GM12878 (cell line): ENCODE results near the gene ACTR8. TPM values are rescaled to one million over a fixed set of nuclear protein-coding genes. Genes with fewer than 3 reads are reported as not detected.

ENCODE experiments used
- ATAC-seq: fragments of 200-7000 bp; cut with Tn5 transposase; 3 replicates; pipeline ENCODE4 v1.9.1; 2020; ENCODE audit warnings: mild to moderate bottlenecking, moderate library complexity
- BruUV-seq: library from RNA; stranded (reverse); fragments of 400-500 nt; replicated peaks from 2 replicates; lab custom pipeline; 2021; lab: Mats Ljungman, UMichigan
- CTCF ChIA-PET: fragments of 300-600 bp; sonication (Branson Sonifier 250); formaldehyde crosslinking; extraction: SDS; loops from one replicate; lab custom pipeline; 2021; ENCODE audit warnings: inconsistent platforms; lab: Yijun Ruan, JAX
- POLR2A ChIA-PET: fragments of 350-600 bp; formaldehyde crosslinking; extraction: SDS; loops from one replicate; lab custom pipeline; 2021; ENCODE audit warnings: inconsistent platforms; lab: Charles Lee
- RAD21 ChIA-PET: fragments of 300-600 bp; sonication (Branson Sonifier 250); formaldehyde crosslinking; loops from one replicate; lab custom pipeline; 2023; ENCODE audit warnings: antibody characterized with exemption; ENCODE audit not compliant: unreplicated experiment; lab: Charles Lee
- SMC1A ChIA-PET: fragments of 300-600 bp; sonication (Branson Sonifier 250); formaldehyde crosslinking; loops from one replicate; lab custom pipeline; 2023; ENCODE audit not compliant: unreplicated experiment, uncharacterized antibody; lab: Charles Lee
- DNase-seq: peaks from one replicate; pipeline ENCODE4 v3.0.0-alpha.2; 2011; ENCODE audit warnings: low read depth, low spot score
- FAIRE-seq: peaks from 3 replicates; lab custom pipeline; 2011; peaks lifted over from hg19 to GRCh38; lab: Jason Lieb, UNC
- H2AFZ ChIP-seq: 2 replicates; pipeline ENCODE4 v1.6.0; 2011; ENCODE audit warnings: low read depth, low read length, control low read depth; ENCODE audit not compliant: control insufficient read depth
- H3K27ac ChIP-seq: 2 replicates; pipeline ENCODE4 v1.5.1; 2011; ENCODE audit warnings: control low read depth; ENCODE audit not compliant: control insufficient read depth, insufficient read depth
- H3K27me3 ChIP-seq, 2 experiments: replicated peaks in 1 of 2; 2 replicates each; pipeline versions ENCODE4 v1.6.0 to v1.6.1; 2011; ENCODE audit warnings: low read length in 1 of 2; ENCODE audit not compliant: control insufficient read depth in 2 of 2, insufficient read depth in 2 of 2
- H3K36me3 ChIP-seq, 2 experiments: 2 replicates each; pipeline ENCODE4 v1.5.1; 2011; ENCODE audit warnings: low read length in 1 of 2; ENCODE audit not compliant: control insufficient read depth in 2 of 2, insufficient read depth in 2 of 2
- H3K4me1 ChIP-seq: 2 replicates; pipeline ENCODE4 v1.6.1; 2011; ENCODE audit warnings: mild to moderate bottlenecking, low read length, moderate library complexity, mixed read lengths; ENCODE audit not compliant: control insufficient read depth, insufficient read depth
- H3K4me2 ChIP-seq: 2 replicates; pipeline ENCODE4 v1.6.0; 2011; ENCODE audit warnings: control low read depth; ENCODE audit not compliant: control insufficient read depth, insufficient read depth
- H3K4me3 ChIP-seq: fragments of 200-600 bp; sonication (generic); 2 replicates; pipeline ENCODE4 v1.5.1; 2016
- H3K79me2 ChIP-seq: 2 replicates; pipeline ENCODE4 v1.6.0; 2011; ENCODE audit warnings: low read length; ENCODE audit not compliant: control insufficient read depth, insufficient read depth
- H3K9ac ChIP-seq: 2 replicates; pipeline ENCODE4 v1.8.0; 2011; ENCODE audit warnings: low read length, control low read depth, mixed read lengths; ENCODE audit not compliant: control insufficient read depth, insufficient read depth
- H3K9me3 ChIP-seq: replicated peaks from 3 replicates; pipeline ENCODE4 v1.5.1; 2011; ENCODE audit warnings: mild to moderate bottlenecking, low read length; ENCODE audit not compliant: control insufficient read depth, insufficient read depth
- H4K20me1 ChIP-seq: 2 replicates; pipeline ENCODE4 v1.6.0; 2011; ENCODE audit not compliant: control insufficient read depth, insufficient read depth
- CEBPB ChIP-seq, 2 experiments: fragments of 150-350 bp in 1 of 2; IDR thresholded peaks; 2 replicates each; pipeline ENCODE4 v1.6.1; 2012 to 2014; ENCODE audit warnings: low read depth in 2 of 2, low read length in 2 of 2, borderline replicate concordance in 1 of 2, inconsistent platforms in 1 of 2
- KLF5 ChIP-seq: fragments of 450-650 bp; IDR thresholded peaks from 2 replicates; pipeline ENCODE4 v1.6.1; 2014; ENCODE audit warnings: mild to moderate bottlenecking; ENCODE audit not compliant: partially characterized antibody
- PAX8 ChIP-seq: fragments of 450-650 bp; IDR thresholded peaks from 2 replicates; pipeline ENCODE4 v1.6.1; 2017; ENCODE audit warnings: mild to moderate bottlenecking, moderate library complexity
- USF1 ChIP-seq: IDR thresholded peaks from 2 replicates; pipeline ENCODE4 v1.6.1; 2011; ENCODE audit warnings: borderline replicate concordance, low read depth, mild to moderate bottlenecking, moderate library complexity, mixed read lengths, low read length; ENCODE audit not compliant: insufficient read depth; ENCODE audit errors: extremely low read length
- ZNF687 ChIP-seq: fragments of 450-650 bp; IDR thresholded peaks from 2 replicates; pipeline ENCODE4 v1.6.1; 2017; ENCODE audit warnings: mild to moderate bottlenecking, moderate library complexity
- WGBS: methylation state at CpG from one replicate; pipeline ENCODE4 v1.1.6; 2016; ENCODE audit warnings: low lambda C conversion rate; ENCODE audit not compliant: insufficient replicate concordance, insufficient coverage; ENCODE audit errors: missing lambda C conversion rate; 5-methylcytosine and 5-hydroxymethylcytosine counted together
- in situ Hi-C: fragments of 300-500 bp; cut with MboI; formaldehyde crosslinking; loops from 9 replicates; pipeline ENCODE4 v1.14.3; 2018; ENCODE audit warnings: mixed read lengths
- intact Hi-C: fragments of 100-400 bp; cut with micrococcal nuclease; formaldehyde crosslinking; loops from one replicate; pipeline ENCODE4 v1.14.2; 2022; ENCODE audit not compliant: unreplicated experiment
- polyA plus RNA-seq, 11 experiments: library from polyadenylated mRNA; depleted of rRNA in 4 of 11; unstranded in 6 of 11; stranded (reverse) in 5 of 11; fragments of >200 nt; fragmentation: Nextera tagmentation in 4 of 11; fragmentation: Illumina TruSeq in 1 of 11; extraction: Ambion mirVana in 4 of 11; extraction: Trizol in 1 of 11; gene quantifications; 1 replicate in 1 of 11; 2 replicates in 10 of 11; pipeline versions ENCODE4 v1.2.1 to v1.2.3, GENCODE V29; 2011 to 2016; ENCODE audit warnings: inconsistent platforms in 2 of 11, missing spikeins in 2 of 11, low read depth in 1 of 11
- total RNA-seq, 4 experiments: library from RNA; depleted of rRNA in 3 of 4; stranded (reverse); fragments of >200 nt in 3 of 4; fragmentation: Illumina TruSeq in 1 of 4; extraction: Trizol in 1 of 4; gene quantifications; 2 replicates each; pipeline versions ENCODE4 v1.2.1 to v1.2.3, GENCODE V29; 2013 to 2021
- TF ChIP-seq, protein P1 (sequence below): fragments of 450-650 bp; IDR thresholded peaks from 2 replicates; pipeline ENCODE4 v1.6.1; 2017; ENCODE audit warnings: antibody characterized with exemption, mild to moderate bottlenecking, moderate library complexity
- TF ChIP-seq, protein P2 (sequence below): fragments of 450-650 bp; formaldehyde crosslinking; IDR thresholded peaks from 2 replicates; pipeline ENCODE4 v1.4.0; 2022; ENCODE audit warnings: mild to moderate bottlenecking, moderate library complexity

Gene ACTR8
- total and polyA plus RNA-seq, 10 of the 15 experiments (the other 5 are each of a cell fraction or from before 2014, with no cell fraction given): 5.3 to 35.7 (median 26.4) TPM

DNA sequence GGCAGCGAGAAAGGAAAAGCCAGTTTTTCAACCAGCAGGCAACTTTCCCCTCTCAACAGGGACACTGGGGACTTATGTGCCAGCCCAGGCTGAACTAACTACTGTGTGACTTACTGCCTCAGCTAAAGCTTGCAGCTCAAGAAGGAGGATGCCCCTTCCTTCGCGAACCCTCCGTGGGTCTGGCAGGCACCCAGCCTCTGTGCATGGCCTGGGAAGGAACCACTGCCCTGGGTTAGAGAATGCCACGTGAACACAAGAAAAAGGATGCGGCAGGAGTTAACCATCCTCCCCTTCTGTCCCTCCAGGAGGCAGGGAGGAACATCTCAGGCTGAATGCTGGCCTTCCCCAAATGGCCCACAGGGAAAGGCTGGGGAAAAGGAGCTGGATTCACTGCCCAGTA lies 64.7 kb downstream of the ACTR8 start:
- Histone ChIP-seq H3K27ac (no peak overlapping the region), H3K27me3 (no peaks in the 10 kb centered on the region), H2AFZ (no peak overlapping the region), H3K4me3 (no peak overlapping the region), H3K4me2 (no peak overlapping the region), H3K9me3 (no peaks in the 10 kb centered on the region), H4K20me1 (no peaks in the 10 kb centered on the region), H3K4me1 (no peaks in the 10 kb centered on the region), H3K36me3 (peaks cover 4% of the 10 kb centered on the region in 2 experiments; a peak in 3 of 4 replicates), H3K79me2 (no peaks in the 10 kb centered on the region), H3K9ac (no peak overlapping the region)
- intact Hi-C loops (no loop called here), in situ Hi-C loops (no loop called here)
- SMC1A ChIA-PET: interaction anchor here (0.7 kb wide), 1 partner anchor 9 kb away, joined by 4 read pairs; no protein-coding TSS in a partner anchor
- BruUV-seq: no TSS peak
- WGBS: 79% methylated on average over 6 of the region's 6 CpGs
- POLR2A ChIA-PET: no interaction called here
- ATAC-seq (no peak), DNase-seq (no peak), FAIRE-seq (no peak)
- CTCF ChIA-PET: no interaction called here
- RAD21 ChIA-PET: no interaction called here
- TF ChIP-seq PAX8 (no peak), KLF5 (no peak), USF1 (no peak), ZNF687 (no peak), CEBPB (IDR thresholded peaks at IDR 0.05; ENCODE audit: borderline replicate concordance in 1 of 2, low read depth in 2 of 2, low read length in 2 of 2) (no peak)
- TF ChIP-seq, protein P1, sequence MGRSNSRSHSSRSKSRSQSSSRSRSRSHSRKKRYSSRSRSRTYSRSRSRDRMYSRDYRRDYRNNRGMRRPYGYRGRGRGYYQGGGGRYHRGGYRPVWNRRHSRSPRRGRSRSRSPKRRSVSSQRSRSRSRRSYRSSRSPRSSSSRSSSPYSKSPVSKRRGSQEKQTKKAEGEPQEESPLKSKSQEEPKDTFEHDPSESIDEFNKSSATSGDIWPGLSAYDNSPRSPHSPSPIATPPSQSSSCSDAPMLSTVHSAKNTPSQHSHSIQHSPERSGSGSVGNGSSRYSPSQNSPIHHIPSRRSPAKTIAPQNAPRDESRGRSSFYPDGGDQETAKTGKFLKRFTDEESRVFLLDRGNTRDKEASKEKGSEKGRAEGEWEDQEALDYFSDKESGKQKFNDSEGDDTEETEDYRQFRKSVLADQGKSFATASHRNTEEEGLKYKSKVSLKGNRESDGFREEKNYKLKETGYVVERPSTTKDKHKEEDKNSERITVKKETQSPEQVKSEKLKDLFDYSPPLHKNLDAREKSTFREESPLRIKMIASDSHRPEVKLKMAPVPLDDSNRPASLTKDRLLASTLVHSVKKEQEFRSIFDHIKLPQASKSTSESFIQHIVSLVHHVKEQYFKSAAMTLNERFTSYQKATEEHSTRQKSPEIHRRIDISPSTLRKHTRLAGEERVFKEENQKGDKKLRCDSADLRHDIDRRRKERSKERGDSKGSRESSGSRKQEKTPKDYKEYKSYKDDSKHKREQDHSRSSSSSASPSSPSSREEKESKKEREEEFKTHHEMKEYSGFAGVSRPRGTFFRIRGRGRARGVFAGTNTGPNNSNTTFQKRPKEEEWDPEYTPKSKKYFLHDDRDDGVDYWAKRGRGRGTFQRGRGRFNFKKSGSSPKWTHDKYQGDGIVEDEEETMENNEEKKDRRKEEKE: no peak
- TF ChIP-seq, protein P2, sequence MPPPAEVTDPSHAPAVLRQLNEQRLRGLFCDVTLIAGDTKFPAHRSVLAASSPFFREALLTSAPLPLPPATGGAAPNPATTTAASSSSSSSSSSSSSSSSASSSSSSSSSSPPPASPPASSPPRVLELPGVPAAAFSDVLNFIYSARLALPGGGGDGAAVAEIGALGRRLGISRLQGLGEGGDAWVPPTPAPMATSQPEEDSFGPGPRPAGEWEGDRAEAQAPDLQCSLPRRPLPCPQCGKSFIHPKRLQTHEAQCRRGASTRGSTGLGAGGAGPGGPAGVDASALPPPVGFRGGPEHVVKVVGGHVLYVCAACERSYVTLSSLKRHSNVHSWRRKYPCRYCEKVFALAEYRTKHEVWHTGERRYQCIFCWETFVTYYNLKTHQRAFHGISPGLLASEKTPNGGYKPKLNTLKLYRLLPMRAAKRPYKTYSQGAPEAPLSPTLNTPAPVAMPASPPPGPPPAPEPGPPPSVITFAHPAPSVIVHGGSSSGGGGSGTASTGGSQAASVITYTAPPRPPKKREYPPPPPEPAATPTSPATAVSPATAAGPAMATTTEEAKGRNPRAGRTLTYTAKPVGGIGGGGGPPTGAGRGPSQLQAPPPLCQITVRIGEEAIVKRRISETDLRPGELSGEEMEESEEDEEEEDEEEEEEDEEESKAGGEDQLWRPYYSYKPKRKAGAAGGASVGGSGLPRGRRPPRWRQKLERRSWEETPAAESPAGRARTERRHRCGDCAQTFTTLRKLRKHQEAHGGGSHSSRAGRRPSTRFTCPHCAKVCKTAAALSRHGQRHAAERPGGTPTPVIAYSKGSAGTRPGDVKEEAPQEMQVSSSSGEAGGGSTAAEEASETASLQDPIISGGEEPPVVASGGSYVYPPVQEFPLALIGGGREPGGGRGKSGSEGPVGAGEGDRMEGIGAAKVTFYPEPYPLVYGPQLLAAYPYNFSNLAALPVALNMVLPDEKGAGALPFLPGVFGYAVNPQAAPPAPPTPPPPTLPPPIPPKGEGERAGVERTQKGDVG (CRISPR knock-in tag): no peak
